IPS-18c (cell line): ENCODE measurements around the gene PDIA6.

Experiments used
- H3K4me3 ChIP-seq: 2 replicates; pipeline ENCODE4 v1.7.0; 2013; ENCODE audit warnings: low read depth, mild to moderate bottlenecking, low read length, moderate library complexity; ENCODE audit not compliant: insufficient read depth
- H3K9me3 ChIP-seq: one replicate; pipeline ENCODE4 v1.6.1; 2013; ENCODE audit warnings: mild to moderate bottlenecking, low read length, moderate library complexity; ENCODE audit not compliant: control insufficient read depth, insufficient read depth

Gene PDIA6, protein sequence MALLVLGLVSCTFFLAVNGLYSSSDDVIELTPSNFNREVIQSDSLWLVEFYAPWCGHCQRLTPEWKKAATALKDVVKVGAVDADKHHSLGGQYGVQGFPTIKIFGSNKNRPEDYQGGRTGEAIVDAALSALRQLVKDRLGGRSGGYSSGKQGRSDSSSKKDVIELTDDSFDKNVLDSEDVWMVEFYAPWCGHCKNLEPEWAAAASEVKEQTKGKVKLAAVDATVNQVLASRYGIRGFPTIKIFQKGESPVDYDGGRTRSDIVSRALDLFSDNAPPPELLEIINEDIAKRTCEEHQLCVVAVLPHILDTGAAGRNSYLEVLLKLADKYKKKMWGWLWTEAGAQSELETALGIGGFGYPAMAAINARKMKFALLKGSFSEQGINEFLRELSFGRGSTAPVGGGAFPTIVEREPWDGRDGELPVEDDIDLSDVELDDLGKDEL

DNA sequence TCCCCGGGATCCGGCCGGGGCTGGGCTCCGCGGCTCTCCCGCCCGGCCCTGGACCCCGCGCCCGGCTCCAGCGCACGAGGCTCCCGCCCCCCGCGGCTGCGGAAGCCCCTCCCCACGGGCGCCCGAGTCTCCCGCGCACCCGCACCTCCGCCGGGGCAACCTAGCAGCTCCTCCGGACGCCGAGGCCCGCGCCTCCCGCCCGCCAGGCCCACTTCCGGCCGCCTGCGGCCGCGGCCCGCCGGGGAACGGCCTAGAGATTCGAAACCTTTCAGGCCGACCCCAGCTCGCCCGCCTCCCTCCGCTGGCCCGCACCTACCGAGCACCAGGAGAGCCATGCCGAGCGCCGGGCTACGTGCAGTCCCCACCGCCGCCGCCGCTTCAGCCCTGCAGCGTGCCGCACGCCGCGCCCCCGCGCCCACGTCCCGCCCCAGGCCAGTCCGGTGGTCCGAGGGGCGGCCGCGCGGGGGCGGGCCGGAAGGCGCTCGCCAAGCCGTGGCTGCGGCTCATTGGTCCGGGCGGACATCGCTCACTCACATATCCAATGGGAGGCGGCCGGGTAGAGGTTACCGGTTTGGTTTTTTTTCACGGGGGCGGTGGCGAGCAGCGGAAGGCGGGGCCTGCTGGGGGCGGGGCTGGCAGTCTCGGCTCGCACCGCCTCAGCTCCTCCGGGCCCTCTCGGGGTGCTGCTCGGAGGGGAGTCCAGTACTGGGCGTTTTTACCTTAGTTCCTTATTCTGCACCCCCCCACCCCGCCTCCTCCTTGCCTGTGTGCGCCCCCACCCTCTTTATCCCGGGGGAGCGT lies at the start of gene PDIA6:
TSS of gene PDIA6 (minus strand) at position 424 of the 801 bp plus-strand sequence. CDS start at position 335, 89 bp downstream.
- Histone ChIP-seq H3K4me3 (peak within 1 kb of the TSS; percentile 76), H3K9me3 (no peaks in the 10 kb centered on the region)

DNA sequence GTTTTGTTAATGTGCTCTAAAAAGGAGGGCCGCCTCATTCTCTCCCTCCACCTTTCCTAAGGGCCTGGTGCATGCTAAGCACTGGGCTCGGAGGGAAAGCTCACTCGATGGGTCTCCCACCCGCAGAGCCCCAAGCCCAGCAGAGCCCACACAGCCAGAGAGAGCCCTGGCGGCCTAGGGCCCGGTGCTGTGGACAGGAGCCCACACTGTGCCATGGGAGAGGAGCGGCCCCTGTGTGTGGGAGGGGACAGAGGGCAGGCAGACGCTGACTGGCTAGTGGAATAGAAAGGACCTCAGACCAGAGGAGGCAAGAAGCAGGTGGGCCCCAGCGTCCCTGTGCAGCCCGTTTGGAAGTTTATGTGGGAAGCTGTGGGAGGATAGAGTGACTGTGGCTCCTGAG lies 49.7 kb upstream of the PDIA6 start:
- H3K4me3 ChIP-seq = no peak overlapping the region
- no peaks in the 10 kb centered on the region for H3K9me3 ChIP-seq

DNA sequence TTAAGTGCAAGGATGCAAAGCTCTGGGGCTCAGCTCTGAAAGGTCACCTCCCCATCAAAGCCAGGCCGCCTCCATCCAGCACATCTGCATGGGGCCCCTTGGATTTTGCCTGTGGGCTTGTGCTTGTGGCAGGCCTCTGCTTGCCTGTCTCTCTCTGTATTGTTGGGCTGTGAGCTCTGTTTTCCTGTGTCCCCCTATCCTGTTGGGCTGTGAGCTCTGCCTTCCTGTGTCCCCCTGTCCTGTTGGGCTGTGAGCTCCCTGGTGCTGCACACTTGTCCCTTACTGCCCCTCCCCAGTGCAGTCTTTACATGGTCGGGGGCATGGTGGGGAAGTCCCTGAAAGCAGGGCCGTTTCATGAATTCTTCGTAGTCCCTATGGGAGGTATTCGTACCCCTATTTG lies 49.2 kb upstream of the PDIA6 start:
- no peaks in the 10 kb centered on the region for H3K9me3 ChIP-seq
- H3K4me3 ChIP-seq = no peak overlapping the region

DNA sequence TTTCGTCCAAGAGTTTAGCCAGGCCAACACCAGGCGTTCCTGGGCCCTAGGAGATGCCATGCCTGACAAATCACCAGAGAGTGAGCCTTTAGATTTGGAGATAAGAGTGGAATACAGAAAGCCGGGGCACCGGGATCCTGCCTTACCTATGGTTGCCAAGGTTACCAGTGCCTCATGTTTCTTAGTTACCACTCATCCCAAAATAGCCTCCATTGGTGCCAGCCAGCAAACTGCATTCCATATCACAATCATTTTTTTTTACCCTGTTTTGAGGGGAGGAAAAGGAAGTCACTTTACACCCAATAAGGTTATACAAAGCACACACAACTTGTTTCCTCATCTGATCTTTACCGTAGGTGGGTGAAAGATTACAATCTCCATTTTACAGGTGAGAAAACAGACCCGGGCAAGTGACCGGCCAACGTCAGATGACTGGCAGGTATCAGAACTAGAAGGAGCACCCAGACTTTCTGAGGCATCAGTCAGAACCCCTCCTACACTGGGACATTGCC lies 48.3 kb upstream of the PDIA6 start:
- no peak overlapping the region for H3K4me3 ChIP-seq
- no peaks in the 10 kb centered on the region for H3K9me3 ChIP-seq

DNA sequence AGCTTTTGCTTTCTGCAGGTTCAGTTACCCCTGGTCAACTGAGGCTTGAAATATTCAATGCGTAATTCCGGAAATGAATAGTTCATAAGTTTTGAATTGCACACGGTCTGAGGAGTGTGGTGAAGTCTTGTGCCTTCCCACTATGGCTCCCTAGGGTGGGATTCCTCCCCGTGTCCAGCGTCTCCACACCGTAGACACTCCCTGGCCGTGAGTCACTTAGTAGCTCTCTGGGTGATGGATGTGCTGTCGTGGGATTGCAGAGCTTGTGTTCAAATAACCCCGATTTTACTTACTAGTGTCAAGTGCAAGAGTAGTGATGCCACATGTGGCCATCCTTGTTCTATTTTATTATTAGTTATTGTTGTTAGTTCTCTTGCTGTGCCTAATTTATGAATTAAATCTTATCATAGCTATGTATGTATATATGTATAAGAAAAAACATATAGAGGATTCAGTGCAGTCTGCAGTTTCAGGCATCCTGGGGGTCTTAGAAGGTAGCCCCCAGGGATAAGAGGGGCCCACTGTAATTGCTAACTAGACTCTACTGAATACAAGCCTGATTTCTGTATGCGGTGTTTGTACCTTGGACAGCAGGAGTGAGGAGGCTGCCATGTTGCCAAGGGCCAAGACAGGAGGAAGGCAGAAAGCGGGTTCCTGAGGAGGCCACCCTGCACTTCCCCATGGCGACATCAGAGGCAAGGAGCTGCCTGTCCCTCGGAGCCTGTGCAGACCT lies 47.7 kb upstream of the PDIA6 start:
- no peak overlapping the region for H3K4me3 ChIP-seq

DNA sequence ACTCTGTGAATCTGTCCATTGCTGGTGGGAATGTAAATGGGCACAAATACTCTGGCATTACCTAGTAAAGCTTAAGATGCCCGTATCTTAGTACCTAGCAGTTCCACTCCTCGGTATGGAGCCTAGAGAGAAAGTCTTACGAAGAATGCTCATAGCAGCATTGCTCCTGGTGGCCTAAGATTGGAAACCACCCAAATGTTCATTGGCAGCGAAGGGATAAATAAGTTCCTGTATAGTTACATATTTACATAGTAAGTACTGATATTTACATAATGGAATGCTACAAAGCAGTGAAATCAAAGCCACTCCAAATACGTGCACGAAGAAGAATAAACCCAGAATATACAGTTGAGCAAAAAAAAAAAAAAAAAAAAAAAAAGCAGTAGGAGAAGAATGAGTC lies 46.7 kb upstream of the PDIA6 start:
- Histone ChIP-seq H3K9me3 (no peaks in the 10 kb centered on the region), H3K4me3 (no peak overlapping the region)

More for the DNA sequence above, 47.7 kb upstream of the PDIA6 start:
- H3K9me3 ChIP-seq = no peaks in the 10 kb centered on the region

DNA sequence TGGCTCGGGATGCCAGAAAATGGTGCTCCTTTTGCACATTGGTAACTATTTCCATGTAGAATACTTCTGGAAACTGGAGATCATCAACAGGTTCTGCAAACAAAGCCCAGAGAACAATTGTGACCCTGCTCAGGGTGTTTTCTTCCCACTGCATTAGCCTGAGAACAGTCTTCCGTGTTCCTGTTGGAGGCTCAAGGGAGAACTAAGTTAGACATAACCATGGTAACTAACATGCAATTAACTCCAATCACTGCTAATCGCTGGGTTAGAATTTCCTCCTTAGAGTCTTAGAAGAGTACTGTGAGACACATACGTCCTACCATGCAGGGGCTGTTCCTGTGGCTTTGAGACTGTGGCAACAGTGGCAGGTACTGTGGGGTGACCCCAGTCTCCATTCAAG lies 36.0 kb upstream of the PDIA6 start:
- Histone ChIP-seq H3K9me3 (no peaks in the 10 kb centered on the region), H3K4me3 (no peak overlapping the region)

DNA sequence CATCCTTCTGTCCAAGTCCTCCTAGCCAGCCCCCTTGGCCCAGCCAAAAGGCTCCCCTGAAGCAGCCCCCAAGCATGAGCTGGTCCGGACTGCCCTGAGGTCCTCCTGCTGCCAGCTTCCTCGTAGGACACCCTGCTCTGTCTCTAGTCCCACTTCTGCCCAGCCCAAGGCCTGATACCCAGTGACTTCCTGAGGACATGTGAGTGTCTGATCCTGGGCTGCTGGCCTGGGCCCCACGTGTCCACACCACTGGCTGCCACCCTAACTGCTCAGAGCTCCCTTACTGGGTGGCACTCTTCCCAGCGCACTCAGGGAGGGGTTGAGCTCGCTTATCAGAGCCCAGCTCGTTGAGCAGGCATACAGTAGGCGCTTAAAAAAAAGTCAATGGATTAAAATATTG lies 34.4 kb upstream of the PDIA6 start:
- H3K9me3 ChIP-seq = peaks cover 4% of the 10 kb centered on the region
- H3K4me3 ChIP-seq = no peak overlapping the region

DNA sequence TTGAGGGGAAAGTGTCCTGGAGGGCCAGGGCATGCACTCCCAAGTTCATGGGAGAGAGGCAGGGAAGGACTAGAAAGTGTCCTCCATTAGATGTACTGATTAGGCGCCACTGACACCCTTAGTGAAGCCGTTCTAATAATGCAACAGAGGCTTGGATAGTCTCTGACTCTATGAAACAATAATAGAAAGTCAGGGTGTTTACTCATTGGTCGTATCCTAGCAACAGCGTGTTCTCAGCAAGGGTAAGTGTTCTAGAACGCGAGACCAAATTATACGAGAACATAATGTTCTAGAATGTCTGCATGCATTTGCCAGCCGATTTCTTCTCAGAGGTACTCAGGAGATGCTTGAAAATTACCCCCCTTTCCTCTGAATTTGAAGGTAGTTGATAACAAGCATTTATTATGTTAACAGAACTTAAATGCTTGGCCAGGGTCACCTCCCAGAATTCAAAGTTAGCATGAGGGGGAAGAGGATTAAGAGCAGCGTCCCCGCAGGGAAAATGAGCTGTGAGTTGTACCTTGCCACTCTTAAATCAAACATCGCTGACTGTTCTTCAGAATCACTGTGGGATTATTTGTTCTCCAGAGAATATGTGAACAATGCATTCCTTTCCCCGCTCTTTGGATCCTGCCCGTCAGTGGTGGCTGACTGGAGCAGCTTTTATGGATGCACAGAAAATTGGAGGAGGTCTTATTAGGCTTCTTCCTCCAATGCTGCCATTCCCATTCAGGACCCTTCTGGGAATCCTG lies 33.7 kb upstream of the PDIA6 start:
- peaks cover 8% of the 10 kb centered on the region for H3K9me3 ChIP-seq
- H3K4me3 ChIP-seq = no peak overlapping the region

DNA sequence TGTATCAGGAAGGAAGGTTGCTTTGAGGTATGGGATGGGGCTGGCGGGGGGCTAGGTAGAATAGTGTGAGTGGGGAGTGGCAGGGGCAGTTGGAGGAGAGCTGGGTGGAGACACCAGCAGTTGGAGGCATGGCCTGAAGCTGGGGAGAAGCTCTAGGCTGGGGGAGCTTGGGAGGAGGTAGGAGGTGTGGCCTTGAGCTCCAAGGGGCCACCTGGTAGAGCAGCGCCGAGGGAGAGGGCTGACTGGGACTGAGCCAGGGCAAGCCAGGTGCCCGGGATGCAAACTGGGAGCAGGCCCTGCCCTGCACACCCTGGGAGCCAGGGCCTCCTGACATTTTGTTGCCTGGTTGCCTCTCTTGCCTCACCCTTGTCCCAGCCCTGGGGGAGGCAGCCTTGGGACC lies 33.1 kb upstream of the PDIA6 start:
- Histone ChIP-seq H3K4me3 (no peak overlapping the region), H3K9me3 (peaks cover 9% of the 10 kb centered on the region)

DNA sequence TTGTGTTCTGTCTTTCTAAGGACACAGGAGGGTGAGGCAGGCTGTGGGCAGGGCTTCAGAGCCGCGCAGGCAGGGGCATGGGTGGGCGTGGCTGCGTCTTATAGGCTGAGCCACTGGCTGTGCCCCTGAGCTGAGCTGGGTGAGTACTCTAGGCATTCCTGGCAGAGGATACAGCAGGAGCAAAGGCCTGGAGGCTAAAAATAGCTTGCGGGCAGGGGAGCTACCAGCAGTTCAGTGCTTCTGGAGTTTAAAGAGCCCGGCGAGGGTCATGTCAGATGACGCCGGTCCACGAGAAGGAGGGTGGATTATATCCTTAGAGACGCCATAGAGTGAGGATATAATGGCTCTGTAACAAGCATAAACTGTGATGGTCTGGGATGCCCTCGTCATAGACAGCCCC lies 31.5 kb upstream of the PDIA6 start:
- Histone ChIP-seq H3K9me3 (peaks cover 9% of the 10 kb centered on the region), H3K4me3 (no peak overlapping the region)

DNA sequence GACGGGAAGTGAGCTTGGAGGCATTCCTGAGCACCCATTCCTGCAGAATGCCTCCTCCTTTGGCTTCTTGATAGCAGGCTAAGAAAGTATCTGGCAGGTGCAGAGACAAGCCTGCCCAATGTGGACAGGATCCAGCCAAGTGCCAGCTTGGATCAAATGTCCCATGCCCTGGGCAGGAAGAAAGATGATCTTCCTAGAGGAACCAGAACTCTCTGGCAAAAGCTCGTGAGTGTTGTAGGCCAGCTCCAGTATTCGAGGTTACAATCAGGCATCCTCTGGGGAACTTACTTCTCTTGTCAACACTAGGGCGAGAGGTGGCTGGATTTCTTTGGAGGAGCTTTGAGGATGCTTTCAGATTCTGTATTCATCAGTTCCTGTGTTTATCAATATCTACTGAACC lies 29.9 kb upstream of the PDIA6 start:
- H3K9me3 ChIP-seq = peaks cover 9% of the 10 kb centered on the region
- no peak overlapping the region for H3K4me3 ChIP-seq

DNA sequence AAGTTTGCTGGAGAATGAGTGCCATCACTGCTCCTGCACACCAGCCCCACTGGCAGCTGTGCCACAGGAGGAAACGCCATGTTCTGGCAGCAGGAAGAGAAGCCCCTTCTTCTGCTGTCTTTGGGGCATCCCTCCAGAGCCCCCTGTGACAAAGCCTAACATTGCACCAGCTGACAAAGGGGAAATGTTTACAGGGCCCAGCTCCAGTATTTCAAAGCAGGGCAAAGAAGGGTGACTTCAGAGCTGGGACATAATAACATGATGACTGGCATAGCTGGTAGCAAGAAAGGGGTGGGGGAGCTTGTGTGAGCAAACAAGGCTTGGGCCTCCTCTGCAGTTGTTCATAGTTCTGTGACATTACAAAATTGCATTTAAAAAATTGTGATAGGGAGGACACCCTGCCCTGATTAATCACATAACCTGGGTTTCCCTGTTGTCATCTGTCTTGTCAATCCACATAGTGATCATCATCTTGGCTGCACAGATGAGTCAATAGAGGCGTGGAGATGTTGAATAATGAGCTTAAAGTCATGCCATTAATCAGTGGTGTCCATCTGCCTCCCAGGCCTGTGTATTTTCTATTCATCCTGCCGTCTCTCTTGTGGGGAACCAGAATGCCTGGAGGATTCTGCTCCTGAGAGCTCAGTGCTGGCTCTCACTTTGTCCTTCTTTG lies 29.1 kb upstream of the PDIA6 start:
- H3K9me3 ChIP-seq = peaks cover 9% of the 10 kb centered on the region
- H3K4me3 ChIP-seq = no peak overlapping the region

DNA sequence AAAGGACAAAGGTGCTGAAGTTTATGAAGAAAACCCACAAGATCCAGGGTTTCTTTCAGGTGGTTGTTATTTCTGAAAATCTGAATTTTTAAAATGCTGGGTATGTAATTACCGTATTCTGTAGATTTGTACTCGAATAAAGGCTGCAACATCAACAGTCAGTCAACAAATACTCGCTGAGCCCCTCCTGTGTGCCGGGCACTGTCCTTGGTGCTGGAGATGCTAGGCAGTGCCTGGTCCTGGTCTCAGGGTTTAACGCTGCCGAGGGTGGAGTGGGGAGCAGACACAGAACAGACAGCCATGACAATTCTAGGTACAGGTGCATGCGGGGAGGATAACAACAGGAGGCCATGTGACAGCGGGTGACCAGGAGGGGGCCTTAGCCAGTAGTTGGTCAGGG lies 27.2 kb upstream of the PDIA6 start:
- H3K4me3 ChIP-seq = no peak overlapping the region
- peaks cover 9% of the 10 kb centered on the region for H3K9me3 ChIP-seq

DNA sequence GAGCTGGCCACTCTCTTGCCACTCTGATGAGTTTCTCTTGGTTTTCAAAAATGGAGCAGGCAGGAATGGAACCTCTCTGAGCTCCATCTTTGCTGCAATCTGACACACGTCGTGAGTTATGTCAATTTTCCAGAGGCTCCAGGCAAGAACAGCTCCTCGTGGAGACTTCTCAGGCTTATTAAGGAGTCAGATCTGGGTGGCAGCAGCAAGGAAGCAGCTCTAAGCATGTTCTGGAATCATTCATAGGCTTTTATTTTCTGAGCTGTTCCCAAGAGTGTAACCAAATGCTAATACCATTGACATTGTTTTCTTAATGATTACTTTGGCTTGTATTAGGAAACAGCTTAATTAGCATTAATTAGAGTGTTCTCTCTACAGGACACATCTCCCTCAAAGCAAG lies 26.1 kb upstream of the PDIA6 start:
- Histone ChIP-seq H3K4me3 (no peak overlapping the region), H3K9me3 (peaks cover 9% of the 10 kb centered on the region)
